Mesenchymal stem cell (in vitro differentiated cells and primary cell): ENCODE results near the gene TBRG1.

Experiments used
- DNase-seq: peaks from one replicate; pipeline ENCODE4 v3.0.0-alpha.2; 2013
- H2AFZ ChIP-seq: one replicate; pipeline ENCODE4 v1.6.1; 2013; ENCODE audit warnings: low read depth, mild to moderate bottlenecking, control low read depth, inconsistent platforms, low read length, moderate library complexity
- H2AK5ac ChIP-seq: 2 replicates; pipeline ENCODE4 v1.6.1; 2013; ENCODE audit warnings: low read length, moderate library complexity, mild to moderate bottlenecking, inconsistent platforms; ENCODE audit not compliant: severe bottlenecking
- H2BK120ac ChIP-seq: one replicate; pipeline ENCODE4 v1.6.1; 2013; ENCODE audit warnings: low read depth, mild to moderate bottlenecking, inconsistent platforms, low read length, moderate library complexity
- H2BK12ac ChIP-seq, 2 experiments: one replicate each; pipeline ENCODE4 v1.6.1; 2013; ENCODE audit warnings: inconsistent platforms in 2 of 2, low read length in 2 of 2, mild to moderate bottlenecking in 2 of 2, moderate library complexity in 2 of 2, control low read depth in 1 of 2
- H2BK15ac ChIP-seq: one replicate; pipeline ENCODE4 v1.6.1; 2013; ENCODE audit warnings: mild to moderate bottlenecking, low read depth, inconsistent platforms; ENCODE audit not compliant: poor library complexity, severe bottlenecking
- H2BK5ac ChIP-seq: 2 replicates; pipeline ENCODE4 v1.6.1; 2013; ENCODE audit warnings: low read depth, mild to moderate bottlenecking, low read length, control low read depth, inconsistent platforms; ENCODE audit not compliant: poor library complexity, severe bottlenecking
- H3K14ac ChIP-seq, 2 experiments: one replicate each; pipeline ENCODE4 v1.6.1; 2013; ENCODE audit warnings: inconsistent platforms in 2 of 2, low read length in 2 of 2, control low read depth in 1 of 2, mild to moderate bottlenecking in 1 of 2, moderate library complexity in 1 of 2
- H3K18ac ChIP-seq, 2 experiments: one replicate each; pipeline ENCODE4 v1.6.1; 2013; ENCODE audit warnings: inconsistent platforms in 2 of 2, low read length in 2 of 2, control low read depth in 1 of 2, low read depth in 1 of 2, mild to moderate bottlenecking in 1 of 2
- H3K23ac ChIP-seq, 2 experiments: one replicate each; pipeline ENCODE4 v1.6.1; 2013; ENCODE audit warnings: inconsistent platforms in 2 of 2, low read length in 2 of 2, mild to moderate bottlenecking in 2 of 2, moderate library complexity in 2 of 2, control low read depth in 1 of 2
- H3K27ac ChIP-seq: 2 replicates; pipeline ENCODE4 v1.5.1; 2013; ENCODE audit warnings: mild to moderate bottlenecking, moderate library complexity, low read length, control low read depth, inconsistent platforms; ENCODE audit not compliant: poor library complexity, severe bottlenecking
- H3K27me3 ChIP-seq, 2 experiments: 2 replicates each; pipeline versions ENCODE4 v1.6.1 to v1.7.0; 2013; ENCODE audit warnings: low read length in 2 of 2, mild to moderate bottlenecking in 2 of 2, moderate library complexity in 2 of 2, control low read depth in 1 of 2, inconsistent platforms in 1 of 2; ENCODE audit not compliant: control insufficient read depth in 1 of 2, insufficient read depth in 1 of 2
- H3K36me3 ChIP-seq, 2 experiments: 2 replicates each; pipeline versions ENCODE4 v1.6.1 to v1.7.0; 2013; ENCODE audit warnings: low read length in 2 of 2, control low read depth in 1 of 2, inconsistent platforms in 1 of 2, low read depth in 1 of 2, mild to moderate bottlenecking in 1 of 2; ENCODE audit not compliant: insufficient read depth in 2 of 2, control insufficient read depth in 1 of 2
- H3K4ac ChIP-seq, 2 experiments: one replicate each; pipeline ENCODE4 v1.6.1; 2013; ENCODE audit warnings: inconsistent platforms in 2 of 2, low read length in 2 of 2, mild to moderate bottlenecking in 2 of 2, moderate library complexity in 2 of 2, control low read depth in 1 of 2, low read depth in 1 of 2
- H3K4me1 ChIP-seq: 2 replicates; pipeline ENCODE4 v1.6.1; 2013; ENCODE audit warnings: low read depth, low read length, control low read depth; ENCODE audit not compliant: control insufficient read depth, insufficient read depth
- H3K4me2 ChIP-seq: 2 replicates; pipeline ENCODE4 v1.6.1; 2013; ENCODE audit warnings: low read length, mild to moderate bottlenecking, inconsistent platforms; ENCODE audit not compliant: poor library complexity, severe bottlenecking
- H3K4me3 ChIP-seq, 2 experiments: 2 replicates each; pipeline versions ENCODE4 v1.5.1 to v1.7.0; 2013; ENCODE audit warnings: low read length in 2 of 2, mild to moderate bottlenecking in 2 of 2, control low read depth in 1 of 2, low read depth in 1 of 2; ENCODE audit not compliant: insufficient read depth in 1 of 2
- H3K79me1 ChIP-seq: replicated peaks from 2 replicates; pipeline ENCODE4 v1.6.1; 2013; ENCODE audit warnings: mild to moderate bottlenecking, control low read depth, low read length, inconsistent platforms; ENCODE audit not compliant: poor library complexity, severe bottlenecking
- H3K9ac ChIP-seq: 2 replicates; pipeline ENCODE4 v1.7.0; 2013; ENCODE audit warnings: mild to moderate bottlenecking, low read length, moderate library complexity
- H3K9me3 ChIP-seq: 2 replicates; pipeline ENCODE4 v1.7.0; 2013; ENCODE audit warnings: mild to moderate bottlenecking, low read length; ENCODE audit not compliant: control insufficient read depth
- H4K8ac ChIP-seq: one replicate; pipeline ENCODE4 v1.6.1; 2013; ENCODE audit warnings: inconsistent platforms, mild to moderate bottlenecking, low read length, moderate library complexity
- H4K91ac ChIP-seq: one replicate; pipeline ENCODE4 v1.6.1; 2013; ENCODE audit warnings: mild to moderate bottlenecking, low read length, inconsistent platforms
- WGBS: methylation state at CpG from one replicate; pipeline ENCODE4 v1.1.7; 2013; ENCODE audit warnings: mixed read lengths; 5-methylcytosine and 5-hydroxymethylcytosine counted together

The TBRG1 gene

GRCh38 chr11:124605719-124606118 lies 16.9 kb upstream of the TBRG1 start:
- no peak overlapping the region for H4K91ac ChIP-seq
- H3K4ac ChIP-seq: no peak overlapping the region
- H4K8ac ChIP-seq: no peak overlapping the region
- H2BK120ac ChIP-seq: no peak overlapping the region
- H2BK12ac ChIP-seq: no peak overlapping the region
- no peak overlapping the region for H2AK5ac ChIP-seq
- no peaks in the 10 kb centered on the region for H3K4me1 ChIP-seq
- no peaks in the 10 kb centered on the region for H3K36me3 ChIP-seq
- no peak overlapping the region for H2AFZ ChIP-seq
- 91% methylated on average over 3 of the region's 3 CpGs for WGBS
- H3K27me3 ChIP-seq: no peaks in the 10 kb centered on the region
- no peak overlapping the region for H2BK5ac ChIP-seq
- H3K79me1 ChIP-seq: no peaks in the 10 kb centered on the region
- no peak for DNase-seq
- no peak overlapping the region for H3K18ac ChIP-seq
- H2BK15ac ChIP-seq: no peak overlapping the region
- no peaks in the 10 kb centered on the region for H3K9me3 ChIP-seq
- H3K23ac ChIP-seq: no peak overlapping the region
- H3K27ac ChIP-seq: no peak overlapping the region
- H3K9ac ChIP-seq: no peak overlapping the region
- H3K14ac ChIP-seq: no peak overlapping the region
- no peak overlapping the region for H3K4me3 ChIP-seq
- H3K4me2 ChIP-seq: no peak overlapping the region

DNA sequence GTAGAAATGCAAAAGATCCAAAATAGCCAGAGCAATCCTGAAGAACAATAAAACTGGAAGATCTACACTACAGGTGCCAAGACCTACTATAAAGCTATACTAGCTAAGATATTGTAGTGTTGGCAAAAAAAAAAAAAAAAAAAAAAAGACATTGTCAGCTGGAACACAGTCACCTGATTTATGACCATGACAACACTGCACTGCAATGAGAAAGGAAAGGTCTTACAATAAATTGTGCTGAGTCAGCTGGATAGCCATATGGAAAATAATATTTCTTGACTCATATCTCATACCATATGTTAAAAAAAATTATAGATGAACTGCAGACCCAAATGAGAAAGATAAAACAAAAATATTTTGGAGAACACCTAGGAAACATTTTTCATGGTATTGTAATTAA lies 14.5 kb upstream of the TBRG1 start:
- H3K4me3 ChIP-seq: no peak overlapping the region
- peaks cover 0 to 12% of the 10 kb centered on the region in 2 experiments for H3K27me3 ChIP-seq
- H3K79me1 ChIP-seq: no peaks in the 10 kb centered on the region
- no peak overlapping the region for H2BK5ac ChIP-seq
- H3K23ac ChIP-seq: no peak overlapping the region
- H4K91ac ChIP-seq: no peak overlapping the region
- no peaks in the 10 kb centered on the region for H3K36me3 ChIP-seq
- H2BK12ac ChIP-seq: no peak overlapping the region
- no peak for DNase-seq
- H2BK120ac ChIP-seq: no peak overlapping the region
- H3K14ac ChIP-seq: no peak overlapping the region
- H2BK15ac ChIP-seq: no peak overlapping the region
- H2AFZ ChIP-seq: no peak overlapping the region
- H3K9me3 ChIP-seq: no peaks in the 10 kb centered on the region
- no peak overlapping the region for H4K8ac ChIP-seq
- H3K9ac ChIP-seq: no peak overlapping the region
- H3K18ac ChIP-seq: no peak overlapping the region
- no peak overlapping the region for H2AK5ac ChIP-seq
- H3K27ac ChIP-seq: no peak overlapping the region
- no peak overlapping the region for H3K4ac ChIP-seq
- H3K4me1 ChIP-seq: no peaks in the 10 kb centered on the region
- H3K4me2 ChIP-seq: no peak overlapping the region

- Histone ChIP-seq H4K91ac (no peak overlapping the region), H2BK15ac (no peak overlapping the region), H2AK5ac (no peak overlapping the region), H3K14ac (no peak overlapping the region), H3K9me3 (no peaks in the 10 kb centered on the region), H2BK120ac (no peak overlapping the region), H3K18ac (no peak overlapping the region), H3K4ac (no peak overlapping the region), H3K23ac (no peak overlapping the region), H3K79me1 (no peaks in the 10 kb centered on the region), H2BK12ac (no peak overlapping the region), H3K36me3 (no peaks in the 10 kb centered on the region), H3K27ac (no peak overlapping the region), H2AFZ (no peak overlapping the region), H3K4me2 (no peak overlapping the region), H2BK5ac (no peak overlapping the region), H3K4me3 (no peak overlapping the region), H3K9ac (no peak overlapping the region), H3K4me1 (no peaks in the 10 kb centered on the region), H4K8ac (no peak overlapping the region), H3K27me3 (peaks cover 0 to 14% of the 10 kb centered on the region in 2 experiments)
- 88% methylated on average over 2 of the region's 2 CpGs for WGBS
- no peak for DNase-seq
Measured at GRCh38 chr11:124610295-124610694, 12.4 kb upstream of the TBRG1 start.

GRCh38 chr11:124611064-124611463 lies 11.6 kb upstream of the TBRG1 start, which contains the start of gene PANX3:
TSS of gene PANX3 (plus strand) at chr11:124611428. CDS start at chr11:124611557, 129 bp downstream.
- WGBS: 82% methylated on average over 5 of the region's 5 CpGs

More at GRCh38 chr11:124611064-124611463, 11.6 kb upstream of the TBRG1 start, which contains the start of gene PANX3:
- no peak within 1 kb of the TSS for H3K18ac ChIP-seq
- no peak within 1 kb of the TSS for H3K4me3 ChIP-seq
- H3K23ac ChIP-seq: no peak within 1 kb of the TSS
- DNase-seq: no peak
- no peak within 1 kb of the TSS for H2BK120ac ChIP-seq
- H4K91ac ChIP-seq: no peak within 1 kb of the TSS
- H2AFZ ChIP-seq: no peak within 1 kb of the TSS
- H3K9ac ChIP-seq: no peak within 1 kb of the TSS
- H3K14ac ChIP-seq: no peak within 1 kb of the TSS
- H3K4me2 ChIP-seq: no peak within 1 kb of the TSS
- H3K36me3 ChIP-seq: no peaks in the 10 kb centered on the region
- H4K8ac ChIP-seq: no peak within 1 kb of the TSS
- H2BK5ac ChIP-seq: no peak within 1 kb of the TSS
- no peaks in the 10 kb centered on the region for H3K79me1 ChIP-seq
- no peak within 1 kb of the TSS for H2BK15ac ChIP-seq
- no peaks in the 10 kb centered on the region for H3K4me1 ChIP-seq
- peaks cover 0 to 14% of the 10 kb centered on the region in 2 experiments for H3K27me3 ChIP-seq
- H3K27ac ChIP-seq: no peak within 1 kb of the TSS
- no peak within 1 kb of the TSS for H2BK12ac ChIP-seq
- no peak within 1 kb of the TSS for H2AK5ac ChIP-seq
- H3K9me3 ChIP-seq: no peaks in the 10 kb centered on the region
- no peak within 1 kb of the TSS for H3K4ac ChIP-seq
